Stimulated activated CD8-positive, alpha-beta memory T cell treated with anti-CD3 and anti-CD28 coated beads, Interleukin-12 subunit alpha, Interleukin-12 subunit beta, amount 100 ng/mL, for 1 hour (primary cell): ENCODE measurements around the gene ARHGAP26.
"Not testable (repeated sequence)": the region's sequence is repeated elsewhere in the genome, so short reads cannot be mapped to it uniquely, and the experiment has no call there.

Source experiments
- DNase-seq: peaks from one replicate; pipeline ENCODE4 v3.0.0-alpha.2; 2020; ENCODE audit warnings: low read depth

Gene ARHGAP26

GRCh38 chr5:143090044-143090443, 319.9 kb downstream of the ARHGAP26 start:
- DNase-seq: not testable (repeated sequence)

- DNase-seq: not testable (repeated sequence)
Measured at GRCh38 chr5:143092711-143093451, 322.7 kb downstream of the ARHGAP26 start.

- DNase-seq: no peak
Measured at GRCh38 chr5:143093452-143094086, 323.4 kb downstream of the ARHGAP26 start.

GRCh38 chr5:143094087-143094521, 323.9 kb downstream of the ARHGAP26 start:
- no peak for DNase-seq

GRCh38 chr5:143094608-143095007, 324.4 kb downstream of the ARHGAP26 start:
- not testable (repeated sequence) for DNase-seq

- no peak for DNase-seq
Measured at GRCh38 chr5:143101121-143101520, 330.9 kb downstream of the ARHGAP26 start.

- no peak for DNase-seq
Measured at GRCh38 chr5:143101725-143102386, 331.7 kb downstream of the ARHGAP26 start.

- DNase-seq: no peak
Measured at GRCh38 chr5:143102411-143102810, 332.2 kb downstream of the ARHGAP26 start.

- DNase-seq: no peak
Measured at GRCh38 chr5:143105216-143105905, 335.2 kb downstream of the ARHGAP26 start.

- no peak for DNase-seq
Measured at GRCh38 chr5:143106174-143106573, 336.0 kb downstream of the ARHGAP26 start.

GRCh38 chr5:143108498-143109128, 338.4 kb downstream of the ARHGAP26 start:
- no peak for DNase-seq

- no peak for DNase-seq
Measured at GRCh38 chr5:143110591-143110990, 340.4 kb downstream of the ARHGAP26 start.

- DNase-seq: no peak
Measured at GRCh38 chr5:143111799-143112198, 341.6 kb downstream of the ARHGAP26 start.

GRCh38 chr5:143113461-143113860, 343.3 kb downstream of the ARHGAP26 start:
- no peak for DNase-seq

GRCh38 chr5:143114481-143114880, 344.3 kb downstream of the ARHGAP26 start:
- no peak for DNase-seq

GRCh38 chr5:143115381-143115780, 345.2 kb downstream of the ARHGAP26 start:
- no peak for DNase-seq

- DNase-seq: no peak
Measured at GRCh38 chr5:143116814-143117213, 346.6 kb downstream of the ARHGAP26 start.

- no peak for DNase-seq
Measured at GRCh38 chr5:143117821-143118220, 347.6 kb downstream of the ARHGAP26 start.

- no peak for DNase-seq
Measured at GRCh38 chr5:143118222-143118621, 348.0 kb downstream of the ARHGAP26 start.

- not testable (repeated sequence) for DNase-seq
Measured at GRCh38 chr5:143118818-143119217, 348.6 kb downstream of the ARHGAP26 start.

- DNase-seq: no peak
Measured at GRCh38 chr5:143119291-143119769, 349.2 kb downstream of the ARHGAP26 start.

- DNase-seq: no peak
Measured at GRCh38 chr5:143119881-143120341, 349.7 kb downstream of the ARHGAP26 start.
